HG03571 (cell line): Measurements from ENCODE around the gene PAXX.

Experiments
- ATAC-seq: cut with Tn5 transposase; IDR thresholded peaks from one replicate; pipeline ENCODE4 v1.9.1; 2021; ENCODE audit not compliant: unreplicated experiment

The PAXX gene

GRCh38 chr9:136991993-136992818 is at the start of gene PAXX:
Gene PAXX, plus strand, starts transcription at chr9:136992422. Its CDS starts 22 bp downstream, at chr9:136992444.
- ATAC-seq = peak; percentile 77

GRCh38 chr9:136942881-136943230 is 49.4 kb upstream of the PAXX start:
- ATAC-seq = no peak

- peak; percentile 11 for ATAC-seq
Observed at GRCh38 chr9:136943291-136944211, 48.7 kb upstream of the PAXX start.

- ATAC-seq = peak; percentile 33
Observed at GRCh38 chr9:136944212-136944518, 48.1 kb upstream of the PAXX start.

- ATAC-seq = peak; percentile 71
Observed at GRCh38 chr9:136944519-136945332, 47.5 kb upstream of the PAXX start, which contains the start of the genes C8G and FBXW5. Gene C8G, plus strand, starts transcription at chr9:136945243. Its CDS starts 78 bp downstream, at chr9:136945321. Gene FBXW5, minus strand, starts transcription at chr9:136944738. Its CDS starts 655 bp downstream, at chr9:136944083.

GRCh38 chr9:136945333-136946227 is 46.6 kb upstream of the PAXX start:
- no peak for ATAC-seq

GRCh38 chr9:136946228-136947027 is 45.8 kb upstream of the PAXX start:
- ATAC-seq = no peak

GRCh38 chr9:136947028-136947891 is 45.0 kb upstream of the PAXX start:
- ATAC-seq = no peak

GRCh38 chr9:136947955-136948510 is 44.2 kb upstream of the PAXX start:
- no peak for ATAC-seq

- ATAC-seq = no peak
Observed at GRCh38 chr9:136949239-136949816, 42.9 kb upstream of the PAXX start.

GRCh38 chr9:136949817-136950655 is 42.2 kb upstream of the PAXX start:
- ATAC-seq = peak; percentile 82

GRCh38 chr9:136950656-136951276 is 41.5 kb upstream of the PAXX start:
- ATAC-seq = no peak

GRCh38 chr9:136951541-136952320 is 40.5 kb upstream of the PAXX start, which contains the start of gene LCN12:
Gene LCN12, plus strand, starts transcription at chr9:136952273. Its CDS starts 55 bp downstream, at chr9:136952328.
- no peak for ATAC-seq

GRCh38 chr9:136952321-136952850 is 39.8 kb upstream of the PAXX start:
- ATAC-seq = no peak
